ENCODE measurements around the gene TNN.
A peak's percentile ranks its signal among the peaks of the same experiment; 100 is the strongest.

TNN gene

GRCh38 chr1:175132436-175132835, 64.8 kb downstream of the TNN start:
- Histone ChIP-seq H2BK15ac (ENCODE audit: low read depth, poor library complexity, severe bottlenecking) (no peak overlapping the region), H3K4me3 (ENCODE audit: insufficient read depth in 1 of 2, low read depth in 1 of 2, low read length in 2 of 2) (peak overlapping the region in 1 of 2 experiments; percentile 10), H3K4me1 (ENCODE audit: control insufficient read depth, insufficient read depth, low read depth, low read length) (peaks cover 2% of the 10 kb centered on the region), H3K27ac (ENCODE audit: low read length, poor library complexity, severe bottlenecking) (no peak overlapping the region), H2AFZ (ENCODE audit: low read depth, low read length) (no peak overlapping the region), H3K14ac (ENCODE audit: low read length in 2 of 2) (no peak overlapping the region), H3K79me1 (replicated peaks; ENCODE audit: low read length, poor library complexity, severe bottlenecking) (no peaks in the 10 kb centered on the region), H3K27me3 (ENCODE audit: control insufficient read depth in 1 of 2, insufficient read depth in 1 of 2, low read length in 2 of 2) (peaks cover 7 to 8% of the 10 kb centered on the region in 2 experiments), H3K9me3 (ENCODE audit: control insufficient read depth, low read length) (no peaks in the 10 kb centered on the region), H3K18ac (ENCODE audit: low read depth in 1 of 2, low read length in 2 of 2) (peak overlapping the region in 1 of 2 experiments; percentile 18), H4K91ac (ENCODE audit: low read length) (peak overlapping the region; percentile 92), H3K4me2 (ENCODE audit: low read length, poor library complexity, severe bottlenecking) (no peak overlapping the region), H2BK5ac (ENCODE audit: low read depth, low read length, poor library complexity, severe bottlenecking) (no peak overlapping the region), H4K8ac (ENCODE audit: low read length) (no peak overlapping the region), H3K9ac (ENCODE audit: low read length) (no peak overlapping the region), H3K36me3 (ENCODE audit: control insufficient read depth in 1 of 2, insufficient read depth in 2 of 2, low read depth in 1 of 2, low read length in 2 of 2) (no peaks in the 10 kb centered on the region), H3K4ac (ENCODE audit: low read depth in 1 of 2, low read length in 2 of 2) (no peak overlapping the region), H2AK5ac (ENCODE audit: low read length, severe bottlenecking) (no peak overlapping the region), H2BK12ac (ENCODE audit: low read length in 2 of 2) (no peak overlapping the region), H3K23ac (ENCODE audit: low read length in 2 of 2) (no peak overlapping the region), H2BK120ac (ENCODE audit: low read depth, low read length) (no peak overlapping the region)
- DNase-seq = peak; percentile 74
- no CpG with 5 or more reads among the region's 1 CpG for WGBS

GRCh38 chr1:175133673-175134435, 66.2 kb downstream of the TNN start:
- WGBS = 82% methylated on average over 6 of the region's 6 CpGs
- DNase-seq = no peak
- Histone ChIP-seq H2BK5ac (ENCODE audit: low read depth, low read length, poor library complexity, severe bottlenecking) (no peak overlapping the region), H3K36me3 (ENCODE audit: control insufficient read depth in 1 of 2, insufficient read depth in 2 of 2, low read depth in 1 of 2, low read length in 2 of 2) (no peaks in the 10 kb centered on the region), H2BK12ac (ENCODE audit: low read length in 2 of 2) (no peak overlapping the region), H3K4me2 (ENCODE audit: low read length, poor library complexity, severe bottlenecking) (no peak overlapping the region), H2BK15ac (ENCODE audit: low read depth, poor library complexity, severe bottlenecking) (no peak overlapping the region), H3K79me1 (replicated peaks; ENCODE audit: low read length, poor library complexity, severe bottlenecking) (no peaks in the 10 kb centered on the region), H3K23ac (ENCODE audit: low read length in 2 of 2) (no peak overlapping the region), H4K91ac (ENCODE audit: low read length) (no peak overlapping the region), H2BK120ac (ENCODE audit: low read depth, low read length) (no peak overlapping the region), H3K9me3 (ENCODE audit: control insufficient read depth, low read length) (no peaks in the 10 kb centered on the region), H3K18ac (ENCODE audit: low read depth in 1 of 2, low read length in 2 of 2) (peak overlapping the region in 1 of 2 experiments; percentile 33), H3K9ac (ENCODE audit: low read length) (no peak overlapping the region), H3K4ac (ENCODE audit: low read depth in 1 of 2, low read length in 2 of 2) (no peak overlapping the region), H3K14ac (ENCODE audit: low read length in 2 of 2) (peak overlapping the region in 1 of 2 experiments; percentile 39), H3K4me3 (ENCODE audit: insufficient read depth in 1 of 2, low read depth in 1 of 2, low read length in 2 of 2) (no peak overlapping the region), H2AK5ac (ENCODE audit: low read length, severe bottlenecking) (no peak overlapping the region), H3K27ac (ENCODE audit: low read length, poor library complexity, severe bottlenecking) (no peak overlapping the region), H2AFZ (ENCODE audit: low read depth, low read length) (no peak overlapping the region), H4K8ac (ENCODE audit: low read length) (no peak overlapping the region), H3K27me3 (ENCODE audit: control insufficient read depth in 1 of 2, insufficient read depth in 1 of 2, low read length in 2 of 2) (peaks cover 3 to 7% of the 10 kb centered on the region in 2 experiments), H3K4me1 (ENCODE audit: control insufficient read depth, insufficient read depth, low read depth, low read length) (peaks cover 2% of the 10 kb centered on the region)

GRCh38 chr1:175134500-175134899, 66.9 kb downstream of the TNN start:
- no peak overlapping the region for H4K91ac ChIP-seq (ENCODE audit: low read length)
- H3K9ac ChIP-seq (ENCODE audit: low read length) = no peak overlapping the region
- no peaks in the 10 kb centered on the region for H3K36me3 ChIP-seq (ENCODE audit: control insufficient read depth in 1 of 2, insufficient read depth in 2 of 2, low read depth in 1 of 2, low read length in 2 of 2)
- no peak overlapping the region for H3K4me2 ChIP-seq (ENCODE audit: low read length, poor library complexity, severe bottlenecking)
- H3K27ac ChIP-seq (ENCODE audit: low read length, poor library complexity, severe bottlenecking) = no peak overlapping the region
- H3K79me1 ChIP-seq (replicated peaks; ENCODE audit: low read length, poor library complexity, severe bottlenecking) = no peaks in the 10 kb centered on the region
- no peak overlapping the region for H2BK15ac ChIP-seq (ENCODE audit: low read depth, poor library complexity, severe bottlenecking)
- 62% methylated on average over 1 of the region's 1 CpG for WGBS
- H4K8ac ChIP-seq (ENCODE audit: low read length) = no peak overlapping the region
- no peaks in the 10 kb centered on the region for H3K9me3 ChIP-seq (ENCODE audit: control insufficient read depth, low read length)
- no peak overlapping the region for H3K18ac ChIP-seq (ENCODE audit: low read depth in 1 of 2, low read length in 2 of 2)
- peaks cover 2% of the 10 kb centered on the region for H3K4me1 ChIP-seq (ENCODE audit: control insufficient read depth, insufficient read depth, low read depth, low read length)
- H3K4me3 ChIP-seq (ENCODE audit: insufficient read depth in 1 of 2, low read depth in 1 of 2, low read length in 2 of 2) = no peak overlapping the region
- H3K14ac ChIP-seq (ENCODE audit: low read length in 2 of 2) = no peak overlapping the region
- H2BK12ac ChIP-seq (ENCODE audit: low read length in 2 of 2) = no peak overlapping the region
- H2BK120ac ChIP-seq (ENCODE audit: low read depth, low read length) = no peak overlapping the region
- H2AFZ ChIP-seq (ENCODE audit: low read depth, low read length) = no peak overlapping the region
- no peak overlapping the region for H3K23ac ChIP-seq (ENCODE audit: low read length in 2 of 2)
- DNase-seq = no peak
- no peak overlapping the region for H3K4ac ChIP-seq (ENCODE audit: low read depth in 1 of 2, low read length in 2 of 2)
- H2BK5ac ChIP-seq (ENCODE audit: low read depth, low read length, poor library complexity, severe bottlenecking) = no peak overlapping the region
- H2AK5ac ChIP-seq (ENCODE audit: low read length, severe bottlenecking) = no peak overlapping the region
- peaks cover 3 to 7% of the 10 kb centered on the region in 2 experiments for H3K27me3 ChIP-seq (ENCODE audit: control insufficient read depth in 1 of 2, insufficient read depth in 1 of 2, low read length in 2 of 2)

- no peaks in the 10 kb centered on the region for H3K36me3 ChIP-seq (ENCODE audit: control insufficient read depth in 1 of 2, insufficient read depth in 2 of 2, low read depth in 1 of 2, low read length in 2 of 2)
- H2BK12ac ChIP-seq (ENCODE audit: low read length in 2 of 2) = no peak overlapping the region
- no peaks in the 10 kb centered on the region for H3K9me3 ChIP-seq (ENCODE audit: control insufficient read depth, low read length)
- H3K23ac ChIP-seq (ENCODE audit: low read length in 2 of 2) = no peak overlapping the region
- no peak overlapping the region for H2AFZ ChIP-seq (ENCODE audit: low read depth, low read length)
- no peak for DNase-seq
- H3K4me1 ChIP-seq (ENCODE audit: control insufficient read depth, insufficient read depth, low read depth, low read length) = peaks cover 2% of the 10 kb centered on the region
- H3K14ac ChIP-seq (ENCODE audit: low read length in 2 of 2) = no peak overlapping the region
- H3K4ac ChIP-seq (ENCODE audit: low read depth in 1 of 2, low read length in 2 of 2) = no peak overlapping the region
- H4K8ac ChIP-seq (ENCODE audit: low read length) = no peak overlapping the region
- H2BK120ac ChIP-seq (ENCODE audit: low read depth, low read length) = no peak overlapping the region
- no peak overlapping the region for H3K18ac ChIP-seq (ENCODE audit: low read depth in 1 of 2, low read length in 2 of 2)
- no peak overlapping the region for H3K4me3 ChIP-seq (ENCODE audit: insufficient read depth in 1 of 2, low read depth in 1 of 2, low read length in 2 of 2)
- H3K27me3 ChIP-seq (ENCODE audit: control insufficient read depth in 1 of 2, insufficient read depth in 1 of 2, low read length in 2 of 2) = peaks cover 3 to 8% of the 10 kb centered on the region in 2 experiments
- 73% methylated on average over 2 of the region's 3 CpGs for WGBS
- no peak overlapping the region for H4K91ac ChIP-seq (ENCODE audit: low read length)
- no peak overlapping the region for H2BK15ac ChIP-seq (ENCODE audit: low read depth, poor library complexity, severe bottlenecking)
- no peak overlapping the region for H3K4me2 ChIP-seq (ENCODE audit: low read length, poor library complexity, severe bottlenecking)
- H3K27ac ChIP-seq (ENCODE audit: low read length, poor library complexity, severe bottlenecking) = no peak overlapping the region
- no peaks in the 10 kb centered on the region for H3K79me1 ChIP-seq (replicated peaks; ENCODE audit: low read length, poor library complexity, severe bottlenecking)
- H3K9ac ChIP-seq (ENCODE audit: low read length) = no peak overlapping the region
- no peak overlapping the region for H2BK5ac ChIP-seq (ENCODE audit: low read depth, low read length, poor library complexity, severe bottlenecking)
- no peak overlapping the region for H2AK5ac ChIP-seq (ENCODE audit: low read length, severe bottlenecking)
Measured at GRCh38 chr1:175136246-175136645, 68.6 kb downstream of the TNN start.
